BLaER1 treated with 17β-estradiol and CSF1 and Interleukin-3, amounts not matched to agents 10 nM and 100 nM (cell line): ENCODE data around the gene DNAH2.

Source experiments
- H3K27ac ChIP-seq, 11 experiments: shearing (Covaris generic); formaldehyde crosslinking; 2 replicates each; pipeline ENCODE4 v1.8.1; 2022
- H3K27me3 ChIP-seq, 11 experiments: shearing (Covaris generic); formaldehyde crosslinking; 2 replicates each; pipeline ENCODE4 v1.8.1; 2022
- H3K36me3 ChIP-seq, 11 experiments: shearing (Covaris generic); formaldehyde crosslinking; 2 replicates each; pipeline ENCODE4 v1.8.1; 2022
- H3K4me1 ChIP-seq, 10 experiments: shearing (Covaris generic); formaldehyde crosslinking; 2 replicates each; pipeline ENCODE4 v1.8.1; 2022
- H3K4me2 ChIP-seq, 11 experiments: shearing (Covaris generic); formaldehyde crosslinking; 2 replicates each; pipeline ENCODE4 v1.8.1; 2022
- H3K4me3 ChIP-seq, 10 experiments: shearing (Covaris generic); formaldehyde crosslinking; 2 replicates each; pipeline ENCODE4 v1.8.1; 2022
- H3K9ac ChIP-seq, 11 experiments: shearing (Covaris generic); formaldehyde crosslinking; 2 replicates each; pipeline ENCODE4 v1.8.1; 2022
- H3K9me3 ChIP-seq, 11 experiments: shearing (Covaris generic); formaldehyde crosslinking; replicated peaks in 1 of 11; 2 replicates each; pipeline ENCODE4 v1.8.1; 2022
- H4K20me1 ChIP-seq, 11 experiments: shearing (Covaris generic); formaldehyde crosslinking; 2 replicates each; pipeline ENCODE4 v1.8.1; 2022
- Cebpa-rat ChIP-seq, 11 experiments: shearing (Covaris generic); IDR thresholded peaks; 2 replicates each; pipeline ENCODE4 v1.8.1; 2022

DNAH2 gene

DNA sequence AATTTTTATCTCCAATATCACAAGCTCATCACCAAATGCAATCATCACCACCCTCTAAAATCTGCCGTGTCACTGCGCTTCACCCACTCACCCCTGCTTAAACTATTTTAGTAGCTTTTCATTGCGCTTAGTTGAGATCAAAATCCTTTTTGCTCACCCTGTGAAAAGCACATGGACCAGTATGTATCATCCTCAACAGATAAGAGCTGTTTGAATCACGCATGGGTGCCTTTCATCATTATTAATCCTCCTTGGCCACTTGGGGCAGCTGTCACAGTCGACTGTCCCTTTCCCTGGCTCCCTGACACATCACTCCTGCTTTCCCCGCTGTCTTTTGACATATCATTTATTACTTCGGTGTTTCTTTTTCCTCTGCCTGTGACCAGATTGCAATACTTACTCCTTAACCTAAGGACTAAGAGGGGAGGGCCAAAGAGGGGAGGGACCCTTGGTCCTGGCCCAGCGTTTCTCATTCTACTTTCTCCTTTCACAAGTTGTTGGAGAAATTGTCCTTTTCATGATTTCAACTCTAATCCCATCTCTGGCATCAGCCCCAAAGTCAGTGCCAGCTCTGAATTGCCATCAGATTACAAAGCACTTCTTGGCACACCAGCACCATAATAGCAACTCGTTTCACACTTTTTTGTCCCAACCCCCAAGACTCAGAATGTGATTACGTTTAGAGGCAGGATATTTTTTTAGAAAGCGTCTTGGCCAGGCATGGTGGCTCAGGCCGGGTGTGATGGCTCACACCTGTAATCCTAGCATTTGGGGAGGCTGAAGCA lies 107.9 kb downstream of the DNAH2 start:
- no peak for TF ChIP-seq Cebpa-rat (IDR thresholded peaks at IDR 0.05)
- H3K4me1 ChIP-seq, result peaks cover 4 to 14% (median 9%) of the 10 kb centered on the region in 10 experiments; a peak in 17 of 20 replicates
- H3K4me3 ChIP-seq, result no peak overlapping the region
- H3K27ac ChIP-seq, result 0 out of 22 replicates have a peak overlapping the region, but pooled peaks of 1 of the 11 experiments have one; percentile 9
- no peaks in the 10 kb centered on the region for H3K27me3 ChIP-seq
- no peaks in the 10 kb centered on the region for H3K9me3 ChIP-seq
- H3K36me3 ChIP-seq, result no peaks in the 10 kb centered on the region
- H3K9ac ChIP-seq, result no peak overlapping the region
- no peaks in the 10 kb centered on the region for H4K20me1 ChIP-seq
- peak overlapping the region in 7 of 11 experiments; percentile 4 to 36 (median 22); a peak in 10 of 22 replicates for H3K4me2 ChIP-seq

DNA sequence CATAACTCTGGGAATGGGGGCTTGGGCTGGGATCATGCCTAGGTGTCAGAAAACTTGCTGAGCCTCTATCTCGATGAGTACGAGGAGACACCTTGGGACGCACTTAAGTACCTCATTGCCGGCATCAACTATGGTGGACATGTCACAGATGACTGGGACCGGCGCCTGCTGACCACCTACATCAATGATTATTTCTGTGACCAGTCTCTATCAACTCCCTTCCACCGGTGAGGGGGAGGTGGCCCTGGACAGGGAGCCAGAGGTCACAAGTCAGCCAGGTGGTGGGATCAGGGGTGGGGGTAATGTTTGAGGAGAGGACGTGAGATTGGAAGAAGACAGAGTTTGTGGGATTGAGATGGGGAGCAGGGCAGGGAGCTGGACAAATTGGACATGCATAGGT lies 113.1 kb downstream of the DNAH2 start:
- Histone ChIP-seq H3K4me2 (no peak overlapping the region), H3K36me3 (no peaks in the 10 kb centered on the region), H3K27ac (no peak overlapping the region), H3K4me3 (no peak overlapping the region), H3K9ac (no peak overlapping the region), H3K9me3 (no peaks in the 10 kb centered on the region), H3K27me3 (peaks cover 0 to 4% (median 0%) of the 10 kb centered on the region in 11 experiments; a peak in 2 of 22 replicates), H4K20me1 (0 out of 22 replicates have a peak, but pooled peaks cover 0 to 4% (median 0%) of the 10 kb centered on the region in 11 experiments), H3K4me1 (peaks cover 6 to 14% (median 11%) of the 10 kb centered on the region in 10 experiments; a peak in 19 of 20 replicates)
- TF ChIP-seq Cebpa-rat (IDR thresholded peaks at IDR 0.05), result no peak

DNA sequence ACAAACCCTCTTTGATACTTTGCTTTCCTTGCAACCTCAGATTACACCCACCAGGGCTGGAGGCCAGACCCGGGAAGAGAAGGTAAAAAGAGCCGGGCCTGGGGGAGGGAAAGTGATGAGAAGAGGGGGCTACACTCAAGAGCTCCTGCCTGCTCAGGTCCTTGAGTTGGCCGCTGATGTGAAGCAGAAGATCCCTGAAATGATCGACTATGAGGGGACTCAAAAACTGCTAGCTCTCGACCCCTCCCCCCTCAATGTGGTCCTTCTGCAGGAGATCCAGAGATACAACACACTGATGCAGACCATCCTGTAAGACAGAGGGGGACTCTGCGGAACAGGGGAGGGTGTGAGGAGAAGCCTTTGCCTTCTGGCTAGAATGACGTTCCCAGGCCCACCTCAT lies 113.7 kb downstream of the DNAH2 start:
- no peak overlapping the region for H3K4me3 ChIP-seq

DNA sequence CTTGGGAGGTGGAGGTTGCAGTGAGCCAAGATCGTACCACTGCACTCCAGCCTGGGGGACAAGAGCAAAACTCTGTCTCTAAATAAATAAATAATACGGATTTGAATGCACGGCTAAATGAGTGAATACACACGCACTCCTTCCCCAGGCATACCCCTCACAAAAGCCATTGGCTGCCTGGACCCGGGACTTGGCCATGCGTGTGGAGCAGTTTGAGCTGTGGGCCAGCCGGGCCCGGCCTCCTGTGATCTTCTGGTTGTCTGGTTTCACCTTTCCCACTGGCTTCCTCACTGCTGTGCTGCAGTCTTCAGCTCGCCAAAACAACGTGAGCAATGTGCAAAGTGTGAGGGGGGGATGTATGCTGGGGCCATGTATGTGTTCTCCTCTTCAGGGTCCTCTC lies 114.9 kb downstream of the DNAH2 start:
- Histone ChIP-seq H3K4me3 (no peak overlapping the region), H3K36me3 (no peaks in the 10 kb centered on the region), H3K4me1 (peaks cover 16 to 26% (median 21%) of the 10 kb centered on the region in 10 experiments), H3K9ac (no peak overlapping the region), H3K27me3 (peaks cover 0 to 4% (median 0%) of the 10 kb centered on the region in 11 experiments; a peak in 2 of 22 replicates), H4K20me1 (peaks cover 0 to 4% (median 0%) of the 10 kb centered on the region in 11 experiments; a peak in 1 of 22 replicates), H3K27ac (no peak overlapping the region), H3K4me2 (peak overlapping the region in 5 of 11 experiments; percentile 97 to 100 (median 99); a peak in 6 of 22 replicates), H3K9me3 (no peaks in the 10 kb centered on the region)
- TF ChIP-seq Cebpa-rat (IDR thresholded peaks at IDR 0.05), result no peak

More for the DNA sequence above, 113.7 kb downstream of the DNAH2 start:
- Histone ChIP-seq H3K27me3 (peaks cover 0 to 4% (median 0%) of the 10 kb centered on the region in 11 experiments; a peak in 2 of 22 replicates), H3K27ac (no peak overlapping the region), H3K4me1 (peaks cover 6 to 15% (median 12%) of the 10 kb centered on the region in 10 experiments; a peak in 19 of 20 replicates), H3K36me3 (no peaks in the 10 kb centered on the region), H3K9ac (no peak overlapping the region; a peak in 1 of 22 replicates), H3K4me2 (no peak overlapping the region), H3K9me3 (no peaks in the 10 kb centered on the region), H4K20me1 (peaks cover 0 to 4% (median 0%) of the 10 kb centered on the region in 11 experiments; a peak in 1 of 22 replicates)
- TF ChIP-seq Cebpa-rat (IDR thresholded peaks at IDR 0.05), result no peak

DNA sequence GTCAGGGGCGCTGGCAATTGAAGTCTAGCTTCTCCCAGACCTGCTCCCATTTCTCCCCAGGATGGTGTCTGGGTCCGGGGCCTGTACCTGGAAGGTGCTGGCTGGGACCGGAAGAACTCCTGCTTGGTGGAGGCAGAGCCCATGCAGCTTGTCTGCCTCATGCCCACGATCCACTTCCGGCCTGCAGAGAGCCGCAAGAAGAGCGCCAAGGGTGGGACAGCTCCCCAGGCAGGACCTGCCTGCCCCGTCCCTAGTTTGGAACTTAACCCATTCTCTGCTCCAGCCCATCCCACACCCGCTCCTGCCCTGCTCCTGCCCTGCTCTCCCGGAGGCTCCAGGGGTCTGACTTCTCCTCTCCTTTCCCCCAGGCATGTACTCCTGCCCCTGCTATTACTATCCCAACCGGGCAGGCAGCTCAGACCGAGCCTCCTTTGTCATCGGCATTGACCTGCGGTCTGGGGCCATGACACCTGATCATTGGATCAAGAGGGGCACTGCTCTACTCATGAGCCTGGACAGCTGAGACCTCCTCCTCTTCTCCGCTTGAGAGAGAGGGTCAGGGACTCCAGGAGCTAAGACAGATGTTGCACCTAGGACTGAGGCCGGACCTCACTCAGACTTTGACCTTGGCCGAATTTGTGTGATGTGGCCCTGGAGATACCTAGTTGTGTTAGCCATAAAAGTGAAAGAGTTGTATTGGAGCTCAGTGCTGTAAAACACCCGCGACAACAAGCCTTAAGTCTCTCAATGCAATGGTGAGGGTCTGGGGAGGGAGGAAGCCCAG lies 115.7 kb downstream of the DNAH2 start:
- Histone ChIP-seq H3K4me1 (peaks cover 20 to 31% (median 27%) of the 10 kb centered on the region in 10 experiments), H3K27me3 (peaks cover 0 to 4% (median 0%) of the 10 kb centered on the region in 11 experiments; a peak in 2 of 22 replicates), H4K20me1 (peaks cover 0 to 4% (median 0%) of the 10 kb centered on the region in 11 experiments; a peak in 1 of 22 replicates), H3K4me2 (peak overlapping the region; percentile 68 to 100 (median 98)), H3K9ac (peak overlapping the region in 8 of 11 experiments; percentile 83 to 94 (median 86); a peak in 15 of 22 replicates), H3K4me3 (peak overlapping the region; percentile 66 to 80 (median 77); a peak in 19 of 20 replicates), H3K9me3 (no peaks in the 10 kb centered on the region), H3K27ac (0 out of 22 replicates have a peak overlapping the region, but pooled peaks of 1 of the 11 experiments have one; percentile 85), H3K36me3 (no peaks in the 10 kb centered on the region)
- no peak for TF ChIP-seq Cebpa-rat (IDR thresholded peaks at IDR 0.05)

DNA sequence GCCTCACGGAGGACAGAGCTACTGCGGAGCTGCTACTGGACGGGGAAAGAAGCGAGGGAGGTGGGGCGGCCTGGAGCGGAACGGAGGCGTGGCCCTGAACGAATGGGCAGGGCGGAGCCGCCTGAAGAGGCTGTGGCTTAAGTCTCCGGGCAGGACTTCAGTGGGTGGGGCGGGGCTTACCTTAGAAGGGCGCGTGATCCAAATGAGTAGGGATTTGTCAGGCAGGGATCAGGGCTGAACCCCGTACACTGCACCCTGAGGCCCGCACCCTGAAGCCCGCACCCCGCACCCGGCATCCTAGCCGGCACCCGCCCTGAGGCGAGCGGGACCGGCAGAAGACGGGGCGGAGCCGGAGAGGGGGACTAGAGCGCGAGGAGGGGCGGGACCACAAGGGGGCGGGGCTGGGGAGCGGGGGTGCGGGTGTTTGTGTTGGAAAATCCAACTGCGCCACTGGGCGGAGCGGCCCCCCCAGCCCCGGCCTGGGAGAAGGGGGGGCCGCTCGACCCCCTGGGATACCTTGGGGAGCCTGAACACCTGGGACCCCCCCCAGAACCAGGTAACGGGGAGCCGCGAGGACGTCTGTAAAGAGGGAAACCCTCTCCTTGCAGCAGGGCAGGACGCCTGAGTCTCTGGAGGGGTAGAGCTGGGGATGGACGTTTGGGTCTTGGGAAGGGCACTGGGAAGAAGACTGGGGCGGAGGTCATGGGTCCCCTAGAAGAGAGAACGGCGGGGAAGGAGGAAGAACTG lies 116.4 kb downstream of the DNAH2 start, which contains the start of gene KDM6B:
Gene KDM6B, plus strand, starts transcription at position 423 of the 747 bp plus-strand sequence. CDS start 11,338 bp downstream, outside the sequence.
- Histone ChIP-seq H4K20me1 (peaks cover 0 to 9% (median 4%) of the 10 kb centered on the region in 11 experiments; a peak in 12 of 22 replicates), H3K9ac (peak within 1 kb of the TSS; percentile 77 to 94 (median 87)), H3K27ac (peak within 1 kb of the TSS; percentile 80 to 96 (median 90)), H3K27me3 (peaks cover 0 to 4% (median 0%) of the 10 kb centered on the region in 11 experiments; a peak in 2 of 22 replicates), H3K4me2 (peak within 1 kb of the TSS; percentile 92 to 100 (median 98)), H3K4me1 (peaks cover 26 to 37% (median 33%) of the 10 kb centered on the region in 10 experiments), H3K9me3 (no peaks in the 10 kb centered on the region), H3K36me3 (no peaks in the 10 kb centered on the region), H3K4me3 (peak within 1 kb of the TSS; percentile 66 to 80 (median 77))
- no peak for TF ChIP-seq Cebpa-rat (IDR thresholded peaks at IDR 0.05)

DNA sequence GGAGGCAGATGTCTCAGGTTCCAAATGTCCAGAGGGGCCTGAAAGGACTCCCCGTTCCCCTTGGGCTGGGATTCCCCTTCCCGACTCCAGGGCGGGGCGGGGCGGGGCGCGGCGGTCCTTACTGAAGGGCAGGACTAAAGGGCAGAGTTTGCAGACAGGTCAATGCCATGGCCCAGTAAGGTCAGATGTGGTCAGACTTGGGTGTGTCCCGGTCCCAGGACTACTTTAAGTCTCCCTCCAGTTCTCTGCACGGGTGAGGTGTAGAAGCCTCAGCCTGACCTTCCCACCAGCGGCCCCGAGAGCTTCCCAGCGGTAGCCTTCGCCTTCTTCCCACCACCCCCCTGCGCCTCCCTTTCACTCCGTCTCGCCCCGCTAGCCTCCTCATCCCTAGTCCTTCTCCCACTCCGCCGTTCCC lies 117.0 kb downstream of the DNAH2 start:
- Histone ChIP-seq H3K9ac (peak overlapping the region; percentile 77 to 94 (median 87)), H4K20me1 (peaks cover 5 to 15% (median 10%) of the 10 kb centered on the region in 11 experiments; a peak in 12 of 22 replicates), H3K4me1 (peaks cover 31 to 42% (median 39%) of the 10 kb centered on the region in 10 experiments), H3K4me2 (peak overlapping the region; percentile 92 to 100 (median 98)), H3K27ac (peak overlapping the region; percentile 80 to 96 (median 90)), H3K4me3 (peak overlapping the region; percentile 66 to 80 (median 77)), H3K9me3 (no peaks in the 10 kb centered on the region), H3K36me3 (peaks cover 0 to 3% (median 0%) of the 10 kb centered on the region in 11 experiments; a peak in 4 of 22 replicates), H3K27me3 (peaks cover 0 to 4% (median 0%) of the 10 kb centered on the region in 11 experiments; a peak in 2 of 22 replicates)
- no peak for TF ChIP-seq Cebpa-rat (IDR thresholded peaks at IDR 0.05)
